ENCODE results near the gene PLIN5.
"Not testable (repeated sequence)": the region's sequence is repeated elsewhere in the genome, so short reads cannot be mapped to it uniquely, and the experiment has no call there.

Gene PLIN5

GRCh38 chr19:4566402-4567051 is 31.5 kb upstream of the PLIN5 start:
- DNase-seq = peak; percentile 76

- DNase-seq = not testable (repeated sequence)
Measured at GRCh38 chr19:4563562-4563961, 28.5 kb upstream of the PLIN5 start.

DNA sequence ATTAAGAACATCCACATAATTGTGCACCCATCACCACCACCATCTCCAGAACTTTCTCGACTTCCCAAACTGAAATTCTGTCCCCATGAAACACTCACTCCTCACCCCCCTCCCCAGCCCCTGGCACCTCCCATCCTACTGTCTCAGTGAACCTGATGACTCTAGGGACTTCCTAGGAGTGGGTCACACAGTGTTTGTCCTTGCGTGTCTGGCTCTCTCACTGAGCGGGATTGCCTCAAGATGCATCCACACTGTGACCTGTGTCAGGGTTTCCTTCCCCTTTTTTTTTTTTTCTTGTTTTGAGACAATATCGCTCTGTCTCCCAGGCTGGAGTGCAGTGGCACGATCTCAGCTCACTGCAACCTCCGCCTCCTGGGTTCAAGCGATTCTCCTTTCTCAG is 27.1 kb upstream of the PLIN5 start:
- DNase-seq = not testable (repeated sequence)

DNA sequence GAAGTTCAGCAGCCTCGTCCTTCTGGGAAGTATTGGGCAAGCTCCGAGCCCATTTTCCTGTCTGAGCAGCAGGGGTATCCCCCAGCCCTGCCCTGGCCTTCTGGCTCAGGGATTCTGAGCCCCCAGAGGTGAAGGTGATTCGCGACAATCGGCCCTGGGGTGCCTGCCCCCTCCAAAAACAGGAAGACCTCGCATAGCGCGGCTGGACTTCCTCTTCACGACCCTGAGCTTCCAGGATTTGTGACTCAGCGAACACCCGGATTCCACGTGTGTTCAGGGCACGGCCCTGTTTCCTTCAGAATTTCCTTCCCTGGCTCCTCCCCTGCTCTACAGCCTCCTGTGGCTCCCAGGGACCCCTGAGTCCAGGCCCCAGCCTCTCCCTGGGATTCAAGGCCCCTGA is 24.5 kb upstream of the PLIN5 start, which contains the start of gene SEMA6B:
Gene SEMA6B (minus strand): TSS at position 116 of the 400 bp plus-strand sequence. CDS start 1,227 bp downstream, outside the sequence.
- no peak for DNase-seq

- DNase-seq = peak; percentile 44
Measured at GRCh38 chr19:4557971-4558941, 23.2 kb upstream of the PLIN5 start.

GRCh38 chr19:4557144-4557970 is 22.3 kb upstream of the PLIN5 start:
- peak; percentile 55 for DNase-seq

DNA sequence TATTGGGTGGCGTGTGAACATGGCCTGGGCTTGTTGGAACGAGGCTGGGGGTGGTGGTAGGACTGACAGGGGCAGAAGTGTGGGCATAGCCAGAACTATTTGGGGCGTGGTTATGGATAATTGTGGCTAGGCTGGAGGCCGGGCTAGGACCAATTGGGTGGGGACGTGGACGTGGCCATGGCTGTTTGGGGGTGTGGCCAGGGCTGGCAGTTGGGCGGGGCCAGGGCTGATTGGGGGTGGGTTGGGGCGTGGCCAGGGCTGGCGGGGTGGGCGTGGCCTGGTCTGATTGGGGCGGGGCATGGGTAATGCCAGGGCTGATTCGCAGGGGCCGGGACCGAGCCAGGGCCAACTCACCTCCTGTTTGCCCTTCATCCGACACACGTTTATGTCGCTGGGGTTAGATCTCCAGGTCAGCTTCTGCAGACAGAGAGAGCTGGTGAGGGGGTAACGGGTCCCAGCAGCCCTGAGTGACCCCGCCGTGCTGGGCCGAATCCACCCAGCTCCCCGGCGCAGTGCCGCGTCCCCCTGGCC is 21.6 kb upstream of the PLIN5 start:
- DNase-seq = peak; percentile 60

GRCh38 chr19:4555657-4556561 is 20.9 kb upstream of the PLIN5 start:
- peak; percentile 76 for DNase-seq

DNA sequence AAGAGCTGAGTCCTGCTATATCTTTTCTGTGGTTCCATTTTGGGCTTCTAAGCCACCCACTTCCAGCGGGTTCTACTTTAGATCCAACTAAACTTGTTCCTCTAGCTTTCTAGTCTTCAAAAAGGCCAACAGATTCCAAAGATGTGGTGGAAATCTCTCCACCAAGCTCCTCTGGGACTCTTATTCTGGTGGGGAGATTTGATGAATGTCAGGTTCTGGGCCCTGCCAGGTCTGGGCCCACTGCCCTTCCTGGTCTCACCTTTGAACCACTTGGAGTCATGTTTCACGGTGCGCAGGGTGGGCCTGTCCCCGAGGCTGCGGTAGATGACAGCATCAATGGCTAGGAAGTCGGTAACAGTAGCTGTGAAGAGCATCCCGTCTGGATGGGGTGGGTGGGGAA is 19.7 kb upstream of the PLIN5 start:
- DNase-seq = no peak

- no peak for DNase-seq
Measured at GRCh38 chr19:4553775-4554174, 18.8 kb upstream of the PLIN5 start.

- no peak for DNase-seq
Measured at GRCh38 chr19:4553092-4553695, 18.2 kb upstream of the PLIN5 start.

DNA sequence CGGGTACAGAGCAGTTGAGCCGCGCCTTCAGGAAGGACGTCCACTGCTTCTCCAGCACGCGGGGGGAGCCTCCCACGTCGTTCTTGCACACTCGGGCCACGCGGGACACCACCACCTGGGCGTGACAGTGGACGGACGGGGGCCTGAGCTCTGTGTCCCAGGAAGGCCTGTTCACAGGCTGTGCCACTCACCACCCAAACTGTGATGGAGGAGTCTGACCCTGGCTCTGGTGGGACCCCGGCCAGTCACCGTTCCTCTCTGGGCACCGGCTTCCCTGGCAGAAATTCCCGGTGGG is 17.4 kb upstream of the PLIN5 start:
- no peak for DNase-seq

- no peak for DNase-seq
Measured at GRCh38 chr19:4550479-4551050, 15.5 kb upstream of the PLIN5 start.

- DNase-seq = no peak
Measured at GRCh38 chr19:4550018-4550417, 15.0 kb upstream of the PLIN5 start.

GRCh38 chr19:4548238-4548584 is 13.2 kb upstream of the PLIN5 start:
- DNase-seq = no peak

GRCh38 chr19:4547303-4548237 is 12.5 kb upstream of the PLIN5 start:
- peak; percentile 64 for DNase-seq

DNA sequence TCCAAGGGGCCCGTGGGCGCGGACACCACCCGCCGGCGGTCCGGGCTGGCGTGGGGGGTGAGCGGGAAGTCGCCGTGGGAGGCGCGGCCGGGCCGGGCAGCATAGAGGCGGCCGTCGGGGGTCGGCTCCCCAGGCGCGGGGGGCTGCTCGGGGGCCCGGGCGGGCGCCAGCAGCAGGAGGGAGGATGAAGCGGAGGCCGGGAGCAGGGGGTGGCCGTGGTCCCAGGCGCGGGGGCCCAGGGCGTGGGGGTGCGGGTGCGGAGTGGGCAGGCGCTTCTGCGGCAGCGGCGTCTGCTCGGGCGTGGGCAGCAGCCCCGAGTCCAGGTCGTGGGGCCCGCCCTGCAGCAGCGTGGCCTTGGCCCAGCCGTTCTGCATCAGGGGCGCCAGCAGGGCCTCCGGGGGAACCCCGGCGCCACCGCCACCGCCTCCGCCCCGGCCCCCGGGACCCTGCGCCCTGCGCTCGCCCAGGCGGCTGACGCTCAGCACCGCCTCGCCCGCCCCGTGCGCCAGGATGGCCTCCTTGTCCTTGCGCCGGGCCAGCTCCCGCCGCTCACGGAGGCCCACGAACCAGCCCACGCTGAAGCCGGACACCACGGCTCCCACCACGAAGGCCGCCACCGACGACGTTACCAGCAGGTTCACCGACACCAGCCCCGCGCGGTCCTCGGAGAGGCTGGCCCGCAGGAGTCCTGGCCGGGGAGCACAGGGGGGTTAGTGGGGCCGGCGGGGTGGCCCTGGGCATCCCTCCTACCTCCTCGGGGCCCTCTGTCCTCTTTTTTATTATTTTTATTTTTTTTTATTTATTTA is 9.0 kb upstream of the PLIN5 start:
- DNase-seq = no peak

- DNase-seq = no peak
Measured at GRCh38 chr19:4542896-4543841, 8.1 kb upstream of the PLIN5 start.
